ENCODE results near the gene ANKRD11. TPM values are rescaled to one million over a fixed set of nuclear protein-coding genes. Genes with fewer than 3 reads are reported as not detected.
"Not testable (repeated sequence)": the region's sequence is repeated elsewhere in the genome, so short reads cannot be mapped to it uniquely, and the experiment has no call there.

The ANKRD11 gene
- total RNA-seq, 1 donor from 2014 or later: 37.1 TPM

DNA sequence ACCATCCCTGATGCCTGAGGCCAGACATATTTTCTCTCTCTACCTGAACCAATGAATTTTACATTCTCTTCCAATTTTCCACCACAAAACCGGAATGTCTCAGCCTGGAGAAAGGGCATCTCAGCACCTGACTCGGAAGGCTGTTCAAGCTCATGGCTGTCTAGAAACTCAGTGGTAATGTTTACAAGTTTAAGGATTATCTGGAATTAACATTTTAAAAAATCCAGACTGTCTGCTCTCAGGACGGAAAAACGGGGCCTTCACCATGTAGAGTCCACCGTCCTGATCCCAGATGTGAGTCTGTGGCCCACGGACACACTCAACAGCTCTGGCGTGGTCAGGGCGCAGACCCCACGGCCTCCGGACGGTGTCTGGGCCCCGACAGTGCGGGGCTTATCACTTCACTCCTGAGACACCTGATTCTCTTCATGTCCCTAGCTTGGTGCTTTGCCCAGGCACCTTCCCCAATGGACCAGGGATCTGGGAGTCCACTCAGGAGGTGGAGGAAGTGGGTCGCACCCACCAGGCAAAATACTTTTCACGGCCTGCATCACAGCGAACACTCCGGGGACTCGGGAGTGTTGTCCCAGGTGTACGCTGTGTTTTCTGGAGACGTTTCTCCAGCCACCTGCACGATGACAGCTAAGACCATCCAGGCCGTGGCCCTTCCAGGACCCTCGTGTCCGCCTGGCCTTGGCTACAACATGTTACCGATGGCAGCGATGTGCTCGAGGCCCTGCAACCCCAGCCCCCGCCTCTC is 171.3 kb downstream of the ANKRD11 start:
- DNase-seq (ENCODE audit: low read depth): no peak

DNA sequence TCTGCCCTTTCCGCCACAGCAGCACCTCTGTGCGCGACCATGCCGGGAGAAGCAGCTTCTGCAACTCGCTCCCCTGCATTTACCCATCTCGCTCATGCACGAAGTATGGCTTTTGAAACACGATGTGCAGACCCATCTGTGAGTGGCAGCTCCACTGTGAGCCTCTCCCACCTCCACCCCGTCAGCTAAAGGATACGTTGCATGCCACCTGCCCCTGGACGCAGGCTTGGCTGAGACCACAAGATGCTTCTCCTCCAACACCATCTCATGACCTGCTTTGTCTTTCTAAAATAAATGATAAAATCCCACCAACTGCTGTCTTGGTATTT is 172.0 kb downstream of the ANKRD11 start:
- no peak for DNase-seq (ENCODE audit: low read depth)

GRCh38 chr16:89317729-89318429 is 172.5 kb downstream of the ANKRD11 start:
- no peak for DNase-seq (ENCODE audit: low read depth)

GRCh38 chr16:89317101-89317671 is 173.2 kb downstream of the ANKRD11 start:
- no peak for DNase-seq (ENCODE audit: low read depth)

DNA sequence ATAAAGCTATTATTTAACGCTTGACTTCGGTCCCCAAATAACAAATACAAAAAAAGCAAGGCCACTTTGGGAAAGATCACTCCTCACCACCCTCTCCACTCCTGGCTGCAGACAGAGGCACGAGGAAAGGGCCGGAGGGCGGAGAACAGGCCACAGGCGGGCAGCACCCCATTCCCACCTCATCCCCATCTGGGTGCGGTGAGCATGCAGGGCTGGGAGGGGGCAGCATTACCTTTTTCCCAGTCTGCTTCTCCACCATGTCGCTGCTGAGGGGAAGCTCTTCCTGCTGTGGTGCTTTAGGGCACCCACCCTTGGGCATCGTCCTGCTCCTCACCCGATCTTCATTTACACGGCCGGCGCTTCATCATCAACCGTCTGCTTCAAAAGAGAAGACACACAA is 173.7 kb downstream of the ANKRD11 start:
- DNase-seq (ENCODE audit: low read depth): no peak

DNA sequence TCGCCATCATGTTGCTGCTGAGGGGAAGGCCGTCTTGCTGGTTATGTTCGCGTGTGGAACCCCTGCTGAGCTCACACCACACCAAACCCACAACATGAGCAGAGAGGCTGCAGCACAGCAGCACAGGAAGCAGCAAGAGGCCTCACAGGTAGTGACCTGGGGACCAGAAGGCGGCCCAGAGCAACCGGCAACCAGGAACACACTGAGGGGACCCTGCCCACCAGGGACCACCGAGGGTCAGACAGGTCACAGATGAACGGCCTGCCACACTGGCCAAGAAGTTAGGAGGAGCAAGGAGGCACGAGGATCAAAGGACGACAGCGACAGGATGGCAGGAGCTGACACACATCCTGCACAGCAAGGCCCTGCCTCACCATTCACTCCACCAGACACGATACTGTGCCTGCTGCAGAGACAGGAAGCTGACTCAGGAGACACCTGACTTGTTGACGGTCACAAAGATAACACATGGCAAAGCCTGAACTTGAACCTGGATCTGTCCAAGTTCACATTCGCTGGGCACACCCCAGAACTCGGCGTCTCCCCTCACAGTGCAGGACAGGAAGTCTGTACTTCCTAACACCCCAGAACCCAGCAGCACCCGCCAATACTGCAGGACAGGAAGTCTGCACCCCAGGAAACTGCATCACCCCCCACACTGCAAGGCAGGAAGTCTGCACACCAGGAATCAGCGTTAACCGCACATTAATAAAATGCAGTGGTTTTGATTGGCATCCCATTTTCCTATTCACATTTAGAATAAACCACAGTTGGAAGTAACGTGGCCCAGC is 174.4 kb downstream of the ANKRD11 start:
- peak; percentile 54 for DNase-seq (ENCODE audit: low read depth)

DNA sequence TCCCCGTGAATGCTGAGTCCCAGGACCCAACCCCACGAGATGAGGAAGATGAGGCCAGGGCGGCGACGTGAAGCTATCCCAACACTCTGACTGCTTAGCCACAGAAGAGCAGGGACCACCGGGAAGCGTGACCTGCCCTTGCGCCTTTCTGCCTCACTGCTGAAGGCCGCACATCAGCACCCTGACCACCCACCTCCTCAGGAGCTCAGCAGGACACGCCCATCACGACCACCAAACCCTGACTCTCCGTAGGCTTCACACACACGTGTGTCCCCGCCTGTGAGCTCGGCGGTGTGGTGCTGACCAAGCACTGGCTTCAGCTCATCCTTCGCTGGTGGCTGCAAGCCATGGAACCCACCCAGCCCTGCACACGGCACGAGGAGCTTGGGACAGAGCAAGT is 175.1 kb downstream of the ANKRD11 start:
- no peak for DNase-seq (ENCODE audit: low read depth)

DNA sequence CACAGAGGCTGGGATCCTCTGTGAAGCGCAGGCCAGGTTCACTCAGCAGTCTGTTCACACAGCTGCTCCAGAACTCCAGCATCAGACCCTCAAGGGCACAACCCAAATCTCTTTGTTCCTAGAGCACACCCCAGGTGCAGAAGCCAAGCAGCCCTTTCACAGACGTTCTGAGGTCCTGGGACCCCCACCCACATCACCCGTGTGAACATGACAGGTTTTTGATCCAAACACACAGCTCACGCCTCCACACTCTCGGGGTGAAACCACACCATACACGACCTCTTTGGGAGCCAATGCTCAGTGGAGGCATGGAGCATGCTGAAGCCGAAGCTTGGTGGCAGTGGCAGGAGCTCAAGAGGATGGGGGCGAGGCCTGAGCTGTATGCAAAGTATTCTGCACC is 175.5 kb downstream of the ANKRD11 start:
- DNase-seq (ENCODE audit: low read depth): no peak

GRCh38 chr16:89314357-89314756 is 176.0 kb downstream of the ANKRD11 start:
- no peak for DNase-seq (ENCODE audit: low read depth)

- DNase-seq (ENCODE audit: low read depth): peak; percentile 35
Observed at GRCh38 chr16:89313583-89313982, 176.8 kb downstream of the ANKRD11 start.

GRCh38 chr16:89312598-89313299 is 177.6 kb downstream of the ANKRD11 start:
- DNase-seq (ENCODE audit: low read depth): no peak

DNA sequence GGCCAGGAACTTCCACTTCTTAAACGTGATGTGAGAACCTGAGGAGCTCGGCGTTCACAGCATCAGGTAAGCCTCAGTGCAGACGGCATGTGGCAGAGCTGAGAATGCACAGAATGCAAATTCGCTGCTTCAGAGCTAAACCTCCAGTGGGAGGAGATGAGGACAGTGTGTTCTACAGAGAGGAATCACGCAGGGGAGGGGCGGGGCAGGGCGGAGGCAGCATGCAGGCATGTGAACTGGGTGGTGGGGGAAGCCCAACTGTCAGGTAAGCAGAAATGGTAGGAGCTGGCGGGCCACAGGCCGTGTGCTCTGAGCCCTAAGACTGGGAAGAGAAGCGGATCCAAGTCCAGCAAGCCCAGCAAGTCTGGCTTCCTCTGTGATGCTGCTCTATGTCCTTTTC is 178.2 kb downstream of the ANKRD11 start:
- no peak for DNase-seq (ENCODE audit: low read depth)

DNA sequence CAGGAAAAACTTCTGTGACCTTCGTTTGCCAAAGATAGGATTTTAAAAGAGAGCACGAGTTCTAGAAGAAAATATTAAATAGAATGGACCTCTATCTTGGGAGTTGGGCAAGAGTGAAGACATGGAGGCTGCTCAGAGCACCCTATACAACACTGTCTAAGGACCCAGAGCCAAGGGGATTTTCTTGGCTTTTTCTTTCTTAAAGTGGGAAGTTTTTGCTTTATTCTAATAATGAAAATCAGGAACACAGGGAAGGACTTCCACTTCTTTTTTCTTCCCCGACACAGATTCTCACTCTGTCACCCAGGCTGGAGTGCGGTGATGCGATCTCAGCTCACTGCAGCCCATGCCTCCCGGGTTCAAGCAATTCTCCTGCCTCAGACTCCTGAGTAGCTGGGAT is 178.7 kb downstream of the ANKRD11 start:
- DNase-seq (ENCODE audit: low read depth): no peak

DNA sequence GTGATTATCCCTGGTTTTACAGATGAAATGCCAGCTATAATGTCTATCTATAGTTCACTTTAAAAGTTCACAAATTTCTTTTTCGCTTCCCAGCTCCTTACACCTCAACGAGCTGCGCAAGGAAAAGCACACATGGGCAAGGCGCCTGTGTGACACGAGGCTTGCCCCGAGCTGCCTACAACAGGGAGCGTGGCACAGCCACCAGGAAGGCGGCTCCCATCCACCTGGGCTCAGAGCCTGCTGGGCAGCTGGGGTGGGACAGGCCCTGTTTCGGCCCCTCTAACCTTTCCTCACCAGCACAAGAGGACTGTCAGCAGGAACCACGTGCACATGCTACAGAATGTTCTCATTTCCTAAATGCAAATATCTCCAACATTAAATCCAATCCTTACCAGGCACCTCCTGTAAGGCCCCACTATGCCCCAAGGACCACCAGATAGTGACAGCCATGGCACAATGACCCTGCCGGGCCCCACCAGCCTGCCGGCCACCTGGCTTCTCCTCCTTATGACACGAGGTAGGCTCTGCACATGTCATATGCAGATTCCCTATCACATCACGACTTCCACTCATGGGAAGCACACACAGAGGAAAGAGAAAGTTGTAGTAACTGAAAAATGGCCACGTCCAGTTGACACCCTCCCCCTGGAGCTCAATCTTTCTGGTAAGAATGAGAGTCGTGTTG is 180.8 kb downstream of the ANKRD11 start:
- DNase-seq (ENCODE audit: low read depth): no peak

DNA sequence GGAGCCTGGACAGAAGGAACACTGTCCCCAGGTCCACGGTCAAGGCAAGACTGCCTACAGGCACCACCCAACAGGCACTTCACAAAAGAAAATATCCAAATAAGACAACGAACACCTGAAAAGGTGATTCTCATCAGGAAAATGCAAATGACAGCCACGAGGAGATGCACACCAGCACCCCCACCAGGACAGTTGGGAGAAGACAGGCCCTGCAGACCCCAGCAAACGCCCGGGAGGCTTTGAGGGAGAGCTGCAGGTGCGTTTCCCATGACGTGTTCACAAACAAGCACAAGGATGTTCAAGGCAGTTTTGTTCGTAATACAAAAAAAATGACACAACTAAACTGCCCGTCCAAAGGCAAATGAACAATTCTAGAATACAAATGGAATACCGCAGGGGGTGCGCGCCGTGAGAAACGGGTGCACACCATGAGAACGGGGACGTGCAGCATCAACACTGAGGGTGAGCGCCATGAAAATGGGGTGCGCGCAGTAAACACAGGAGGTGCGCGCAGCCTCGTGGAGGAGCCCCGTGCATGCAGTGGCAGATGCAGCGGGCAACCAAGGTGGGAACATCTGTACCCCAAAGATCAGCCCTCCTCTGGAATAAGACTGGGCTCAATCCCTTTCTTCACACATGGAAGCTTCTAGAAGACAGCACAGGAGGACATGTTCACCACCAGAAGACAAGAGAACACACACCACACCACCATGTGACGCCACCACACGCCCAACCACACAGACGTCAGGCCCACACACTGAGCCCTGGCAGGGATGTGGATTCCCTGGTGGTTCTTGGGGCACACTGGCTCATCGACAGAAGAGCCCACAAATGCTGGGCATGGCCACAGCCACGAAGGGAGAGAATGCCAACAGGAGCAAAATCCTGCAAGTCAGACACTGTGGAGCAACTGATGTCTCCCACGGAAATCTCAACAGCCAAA is 181.7 kb downstream of the ANKRD11 start:
- peak; percentile 67 for DNase-seq (ENCODE audit: low read depth)

DNA sequence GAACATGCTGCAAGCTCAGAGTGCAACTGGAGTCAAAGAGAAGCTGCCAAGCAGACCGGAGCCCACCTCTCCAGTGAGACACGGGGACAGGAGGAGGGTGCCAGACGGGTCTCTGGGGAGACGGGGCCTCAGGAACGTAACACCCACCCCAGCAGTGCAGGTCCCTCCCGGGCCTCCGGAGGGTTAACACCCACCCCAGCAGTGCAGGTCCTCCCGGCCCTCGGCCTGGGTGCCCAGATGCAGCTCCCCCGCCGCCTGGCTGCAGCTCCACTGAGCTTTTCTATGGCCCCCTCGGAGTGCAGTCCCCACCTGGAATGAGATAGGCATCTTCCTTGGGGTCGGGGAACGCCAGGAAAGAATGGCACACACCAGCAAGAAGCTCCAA is 182.9 kb downstream of the ANKRD11 start:
- no peak for DNase-seq (ENCODE audit: low read depth)

DNA sequence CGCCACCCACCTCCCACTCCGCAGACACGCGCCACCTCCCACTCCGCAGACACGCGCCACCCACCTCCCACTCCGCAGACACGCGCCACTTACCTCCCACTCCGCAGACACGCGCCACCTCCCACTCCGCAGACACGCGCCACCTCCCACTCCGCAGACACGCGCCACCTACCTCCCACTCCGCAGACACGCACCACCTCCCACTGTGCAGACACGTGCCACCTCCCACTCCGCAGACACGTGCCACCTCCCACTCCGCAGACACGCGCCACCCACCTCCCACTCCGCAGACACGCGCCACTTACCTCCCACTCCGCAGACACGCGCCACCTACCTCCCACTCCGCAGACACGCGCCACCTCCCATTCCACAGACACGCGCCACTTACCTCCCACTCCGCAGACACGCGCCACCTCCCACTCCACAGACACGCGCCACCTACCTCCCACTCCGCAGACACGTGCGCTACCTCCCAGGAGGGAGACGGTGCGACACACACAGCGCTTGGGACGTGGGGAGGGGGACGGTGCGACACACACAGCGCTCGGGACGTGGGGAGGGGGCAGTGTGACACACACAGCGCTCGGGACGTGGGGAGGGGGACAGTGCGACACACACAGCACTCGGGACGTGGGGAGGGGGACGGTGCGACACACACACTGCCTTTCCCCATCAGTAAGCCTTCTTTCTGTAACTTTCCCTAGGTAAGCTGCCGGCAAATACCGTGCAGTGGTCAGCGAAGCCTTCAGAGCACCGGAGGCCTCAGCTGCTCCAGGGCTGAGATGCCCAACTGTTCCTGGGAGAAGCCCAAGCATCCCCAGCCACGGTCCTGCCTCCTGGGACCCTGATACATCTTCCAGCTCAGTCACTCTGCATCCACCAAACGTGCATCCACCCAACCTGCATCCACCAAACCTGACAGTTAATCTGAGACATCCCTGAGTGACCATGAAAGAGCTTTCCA is 183.6 kb downstream of the ANKRD11 start:
- not testable (repeated sequence) for DNase-seq (ENCODE audit: low read depth)
